Effector memory CD8-positive, alpha-beta T cell (primary cell): ENCODE results near the gene SLC28A1.

Source experiments
- ATAC-seq: fragments of 150-1000 bp; cut with Tn5 transposase; replicated peaks from 2 replicates; pipeline ENCODE4 v1.10.0; 2021; ENCODE audit warnings: mild to moderate bottlenecking, moderate library complexity
- DNase-seq, 3 experiments: peaks; one replicate each; pipeline ENCODE4 v3.0.0; 2021
- H3K27ac Mint-ChIP-seq, 2 donors: one replicate each; pipeline ENCODE4 v1.8.0; 2022; ENCODE audit warnings: mild to moderate bottlenecking in 2 of 2, mixed read lengths in 2 of 2, moderate library complexity in 2 of 2
- H3K27me3 Mint-ChIP-seq, 2 donors: one replicate each; pipeline ENCODE4 v1.8.0; 2022; ENCODE audit warnings: mixed read lengths in 2 of 2
- H3K36me3 Mint-ChIP-seq: one replicate; pipeline ENCODE4 v1.8.0; 2022; ENCODE audit warnings: mild to moderate bottlenecking, moderate library complexity, mixed read lengths; ENCODE audit not compliant: insufficient read depth
- H3K4me1 Mint-ChIP-seq, 2 donors: one replicate each; pipeline ENCODE4 v1.8.0; 2022; ENCODE audit warnings: low read depth in 2 of 2, mixed read lengths in 2 of 2
- H3K4me3 Mint-ChIP-seq, 2 donors: one replicate each; pipeline ENCODE4 v1.8.0; 2022; ENCODE audit warnings: mild to moderate bottlenecking in 2 of 2, mixed read lengths in 2 of 2, moderate library complexity in 2 of 2
- H3K9me3 Mint-ChIP-seq, 2 donors: one replicate each; pipeline ENCODE4 v1.8.0; 2022; ENCODE audit warnings: mixed read lengths in 2 of 2

The SLC28A1 gene

DNA sequence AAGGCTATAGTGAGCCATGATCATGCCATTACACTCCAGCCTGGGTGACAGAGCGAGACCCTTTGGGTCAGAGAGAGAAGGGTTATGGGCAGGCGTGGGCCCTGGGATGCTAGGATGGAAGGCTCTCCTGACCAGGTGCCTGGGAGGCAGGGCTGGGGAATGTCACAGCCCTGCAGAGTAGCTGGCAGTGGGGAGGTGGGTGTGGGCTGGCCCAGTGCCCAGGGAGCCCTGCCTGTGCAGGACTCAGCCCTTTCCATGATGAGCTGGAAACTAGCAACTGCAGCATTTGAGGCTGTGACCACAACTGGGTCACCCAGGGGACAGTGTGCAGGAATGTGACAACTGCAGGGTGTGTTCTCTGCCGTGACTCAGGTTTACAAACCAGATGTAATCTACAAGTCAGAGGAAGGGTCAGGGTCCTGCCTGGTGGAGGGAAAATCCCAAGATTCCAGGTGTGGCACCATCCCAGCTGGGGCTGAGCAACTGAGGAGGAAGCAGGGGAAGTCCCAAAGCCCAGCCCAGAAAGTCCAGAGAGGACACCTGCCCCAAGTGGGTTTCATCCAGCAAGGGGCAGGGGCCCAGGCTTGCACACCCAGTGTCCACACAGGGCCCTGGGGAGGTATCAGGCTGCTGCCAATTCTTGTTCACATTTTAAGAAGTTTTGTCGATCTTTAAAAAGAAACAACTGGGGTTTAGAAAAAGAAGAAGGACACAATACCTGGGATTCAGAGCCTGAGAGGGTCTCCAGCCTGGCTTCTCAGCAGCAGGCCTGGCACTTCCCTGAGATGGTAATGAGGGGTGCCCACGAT, 45.5 kb downstream of the SLC28A1 start:
- no peaks in the 10 kb centered on the region for H3K36me3 Mint-ChIP-seq
- ATAC-seq = peak; percentile 66
- peaks cover 6 to 10% of the 10 kb centered on the region in 2 donors for H3K4me1 Mint-ChIP-seq
- H3K27ac Mint-ChIP-seq = peak overlapping the region; percentile 19 to 49
- no peak for DNase-seq
- no peaks in the 10 kb centered on the region for H3K9me3 Mint-ChIP-seq
- no peak overlapping the region for H3K4me3 Mint-ChIP-seq
- no peaks in the 10 kb centered on the region for H3K27me3 Mint-ChIP-seq

DNA sequence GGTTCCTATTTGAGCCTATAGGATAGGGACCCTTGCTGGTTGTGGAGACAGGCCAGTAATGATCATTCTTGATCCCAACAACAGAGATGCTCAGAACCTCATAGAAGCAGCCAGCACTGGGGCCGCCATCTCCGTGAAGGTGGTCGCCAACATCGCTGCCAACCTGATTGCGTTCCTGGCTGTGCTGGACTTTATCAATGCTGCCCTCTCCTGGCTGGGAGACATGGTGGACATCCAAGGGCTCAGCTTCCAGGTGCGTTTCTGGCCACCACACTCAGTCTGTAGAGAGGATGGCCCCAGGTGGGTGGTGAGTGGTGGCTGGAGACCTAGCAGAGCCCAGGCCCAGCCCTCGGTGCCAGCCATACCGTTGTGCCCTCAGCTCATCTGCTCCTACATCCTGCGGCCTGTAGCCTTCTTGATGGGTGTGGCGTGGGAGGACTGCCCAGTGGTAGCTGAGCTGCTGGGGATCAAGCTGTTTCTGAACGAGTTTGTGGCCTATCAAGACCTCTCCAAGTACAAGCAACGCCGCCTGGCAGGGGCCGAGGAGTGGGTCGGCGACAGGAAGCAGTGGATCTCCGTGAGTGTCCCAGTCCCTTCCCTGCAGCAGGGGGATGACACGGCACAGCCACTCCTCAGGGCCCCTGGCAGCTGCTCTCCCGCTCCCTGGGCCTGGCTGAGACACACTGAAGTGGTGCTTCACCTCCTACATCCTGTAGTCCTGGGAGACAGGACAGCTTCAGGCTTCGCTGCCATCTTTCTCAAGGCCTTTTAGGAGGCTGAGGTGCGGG, 50.7 kb downstream of the SLC28A1 start:
- DNase-seq (no peak), ATAC-seq (no peak)
- H3K4me3 Mint-ChIP-seq = no peak overlapping the region
- no peaks in the 10 kb centered on the region for H3K9me3 Mint-ChIP-seq
- peaks cover 14 to 19% of the 10 kb centered on the region in 2 donors for H3K27me3 Mint-ChIP-seq
- no peaks in the 10 kb centered on the region for H3K36me3 Mint-ChIP-seq
- H3K27ac Mint-ChIP-seq = no peak overlapping the region
- H3K4me1 Mint-ChIP-seq = no peaks in the 10 kb centered on the region

DNA sequence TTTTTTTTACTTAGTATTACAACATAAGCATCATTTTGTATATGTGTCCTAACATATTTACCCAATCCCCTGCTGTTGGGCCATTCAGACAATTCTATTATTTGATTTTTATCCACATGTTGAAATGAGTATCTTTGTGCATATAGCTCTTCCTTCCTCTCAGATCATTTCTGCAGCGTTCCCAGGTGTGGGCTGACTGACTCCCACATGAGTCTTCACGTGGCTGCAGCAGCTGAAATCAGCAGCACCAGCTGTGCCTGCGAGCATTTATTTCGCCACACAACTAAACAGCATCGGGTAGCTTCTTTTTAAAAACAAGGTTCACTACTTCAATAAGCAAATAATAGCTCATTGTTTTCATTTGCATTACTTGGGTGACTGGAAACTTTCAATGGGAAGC, 52.7 kb downstream of the SLC28A1 start:
- H3K36me3 Mint-ChIP-seq = no peaks in the 10 kb centered on the region
- no peaks in the 10 kb centered on the region for H3K9me3 Mint-ChIP-seq
- DNase-seq (no peak), ATAC-seq (no peak)
- H3K27me3 Mint-ChIP-seq = peaks cover 14 to 28% of the 10 kb centered on the region in 2 donors
- H3K4me1 Mint-ChIP-seq = no peaks in the 10 kb centered on the region
- H3K4me3 Mint-ChIP-seq = no peak overlapping the region
- no peak overlapping the region for H3K27ac Mint-ChIP-seq

DNA sequence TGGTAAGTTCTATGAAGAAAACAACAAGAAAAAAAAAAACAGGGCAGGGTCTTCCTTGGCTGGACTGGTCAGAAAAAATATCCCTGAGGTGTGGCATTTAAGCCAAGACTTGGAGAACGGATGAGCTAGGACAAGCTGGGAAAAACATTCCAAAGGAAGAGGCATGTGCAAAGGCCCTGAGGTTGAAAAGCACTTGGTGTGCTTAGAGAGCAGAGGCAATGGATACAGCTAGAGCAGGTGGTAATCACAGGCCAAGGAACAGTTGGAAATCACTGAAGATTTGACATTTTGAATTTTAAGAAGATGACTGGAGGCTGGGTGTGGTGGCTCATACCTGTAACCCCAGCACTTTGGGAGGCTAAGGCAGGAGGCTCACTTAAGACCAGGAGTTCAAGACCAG, 54.3 kb downstream of the SLC28A1 start:
- DNase-seq (no peak), ATAC-seq (no peak)
- H3K4me1 Mint-ChIP-seq = no peaks in the 10 kb centered on the region
- H3K27ac Mint-ChIP-seq = no peak overlapping the region
- H3K9me3 Mint-ChIP-seq = no peaks in the 10 kb centered on the region
- H3K4me3 Mint-ChIP-seq = no peak overlapping the region
- peaks cover 14 to 28% of the 10 kb centered on the region in 2 donors for H3K27me3 Mint-ChIP-seq
- H3K36me3 Mint-ChIP-seq = no peaks in the 10 kb centered on the region

DNA sequence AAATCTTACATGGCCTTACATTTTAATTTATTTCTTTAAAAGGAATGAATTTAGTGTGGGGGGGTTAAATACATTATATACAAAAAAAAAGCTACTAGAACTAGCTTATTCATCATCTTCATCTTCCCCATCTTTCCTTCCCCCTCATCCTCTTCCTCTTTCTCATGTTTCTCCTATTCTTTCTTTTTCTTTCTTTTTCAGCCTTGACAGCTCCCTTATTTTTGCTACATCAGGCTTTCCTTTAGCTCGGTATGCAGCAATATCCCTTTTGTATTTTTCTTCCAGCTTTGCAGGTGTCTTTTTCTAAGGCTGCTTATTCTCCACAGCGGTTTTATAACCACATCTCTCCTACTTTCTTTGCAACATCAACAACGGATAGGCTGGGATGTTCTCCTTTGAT, 55.9 kb downstream of the SLC28A1 start:
- ATAC-seq (no peak), DNase-seq (no peak)
- H3K4me1 Mint-ChIP-seq = peaks cover 0 to 2% of the 10 kb centered on the region in 2 donors
- no peak overlapping the region for H3K27ac Mint-ChIP-seq
- peaks cover 14 to 28% of the 10 kb centered on the region in 2 donors for H3K27me3 Mint-ChIP-seq
- no peaks in the 10 kb centered on the region for H3K36me3 Mint-ChIP-seq
- H3K9me3 Mint-ChIP-seq = no peaks in the 10 kb centered on the region
- no peak overlapping the region for H3K4me3 Mint-ChIP-seq

DNA sequence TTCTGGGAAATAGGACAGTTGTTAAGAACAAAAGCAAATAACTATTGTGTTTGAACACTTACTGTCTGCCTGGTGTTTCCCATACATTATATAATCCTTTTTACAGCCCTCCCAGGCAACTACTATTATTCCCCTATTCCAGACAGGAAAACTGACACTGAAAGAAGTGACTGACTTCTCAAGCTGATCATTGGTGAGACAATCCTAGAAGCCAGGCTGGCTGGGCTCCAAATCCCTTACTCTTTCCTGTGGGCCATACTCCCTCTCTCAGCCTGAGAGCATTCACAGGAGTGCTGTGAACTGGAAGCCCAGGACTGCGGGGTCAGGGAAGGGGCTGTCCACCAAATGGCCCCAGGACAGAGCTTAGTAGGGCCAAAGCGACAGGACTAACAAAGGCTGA, 58.0 kb downstream of the SLC28A1 start:
- no peaks in the 10 kb centered on the region for H3K9me3 Mint-ChIP-seq
- H3K4me3 Mint-ChIP-seq = no peak overlapping the region
- DNase-seq (no peak), ATAC-seq (no peak)
- H3K27me3 Mint-ChIP-seq = peaks cover 14 to 19% of the 10 kb centered on the region in 2 donors
- no peaks in the 10 kb centered on the region for H3K36me3 Mint-ChIP-seq
- H3K4me1 Mint-ChIP-seq = peaks cover 0 to 2% of the 10 kb centered on the region in 2 donors
- peak overlapping the region in 1 of 2 donors; percentile 5 for H3K27ac Mint-ChIP-seq

DNA sequence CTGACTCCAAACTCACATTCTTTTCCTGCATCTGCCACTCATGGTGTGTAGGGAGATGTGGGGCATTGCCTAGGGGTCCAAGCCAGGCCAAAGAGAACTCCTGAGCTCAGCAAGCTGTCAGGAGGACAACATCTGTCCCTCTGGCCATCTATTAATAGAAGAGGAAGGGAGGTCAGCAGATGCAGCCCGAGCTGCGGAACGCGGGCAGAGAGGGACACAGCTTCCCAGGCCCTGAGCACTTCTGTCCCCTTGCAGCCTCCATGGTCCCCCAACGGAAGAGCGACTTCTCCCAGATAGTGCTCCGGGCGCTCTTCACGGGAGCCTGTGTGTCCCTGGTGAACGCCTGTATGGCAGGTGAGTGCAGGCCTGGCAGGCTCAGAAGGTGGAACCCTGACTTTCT, 59.8 kb downstream of the SLC28A1 start:
- DNase-seq (no peak), ATAC-seq (no peak)
- Mint-ChIP-seq H3K4me3 (no peak overlapping the region), H3K36me3 (no peaks in the 10 kb centered on the region), H3K27ac (no peak overlapping the region), H3K9me3 (no peaks in the 10 kb centered on the region), H3K27me3 (peaks cover 7 to 9% of the 10 kb centered on the region in 2 donors), H3K4me1 (peaks cover 0 to 2% of the 10 kb centered on the region in 2 donors)

DNA sequence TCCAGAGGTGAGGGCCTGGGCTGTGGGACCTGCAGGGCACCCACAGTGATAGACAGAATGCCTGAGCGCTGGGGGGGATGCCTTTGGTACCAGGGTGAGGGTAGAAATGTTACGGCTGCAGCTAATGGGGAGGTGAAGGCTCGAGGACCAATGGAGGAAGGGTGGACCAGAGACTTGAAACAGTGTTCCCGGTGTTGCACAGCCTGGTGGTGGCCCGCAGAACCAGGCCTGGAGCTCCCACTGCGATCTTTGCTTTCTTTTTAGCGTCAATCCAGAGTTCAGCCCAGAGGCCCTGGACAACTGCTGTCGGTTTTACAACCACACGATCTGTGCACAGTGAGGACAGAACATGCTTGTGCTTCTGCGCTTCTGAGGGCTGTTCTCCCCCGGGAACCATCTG, 60.4 kb downstream of the SLC28A1 start:
- Mint-ChIP-seq H3K36me3 (no peaks in the 10 kb centered on the region), H3K27me3 (peaks cover 9 to 12% of the 10 kb centered on the region in 2 donors), H3K4me1 (peaks cover 0 to 2% of the 10 kb centered on the region in 2 donors), H3K27ac (no peak overlapping the region), H3K9me3 (no peaks in the 10 kb centered on the region), H3K4me3 (no peak overlapping the region)
- DNase-seq (no peak), ATAC-seq (no peak)

DNA sequence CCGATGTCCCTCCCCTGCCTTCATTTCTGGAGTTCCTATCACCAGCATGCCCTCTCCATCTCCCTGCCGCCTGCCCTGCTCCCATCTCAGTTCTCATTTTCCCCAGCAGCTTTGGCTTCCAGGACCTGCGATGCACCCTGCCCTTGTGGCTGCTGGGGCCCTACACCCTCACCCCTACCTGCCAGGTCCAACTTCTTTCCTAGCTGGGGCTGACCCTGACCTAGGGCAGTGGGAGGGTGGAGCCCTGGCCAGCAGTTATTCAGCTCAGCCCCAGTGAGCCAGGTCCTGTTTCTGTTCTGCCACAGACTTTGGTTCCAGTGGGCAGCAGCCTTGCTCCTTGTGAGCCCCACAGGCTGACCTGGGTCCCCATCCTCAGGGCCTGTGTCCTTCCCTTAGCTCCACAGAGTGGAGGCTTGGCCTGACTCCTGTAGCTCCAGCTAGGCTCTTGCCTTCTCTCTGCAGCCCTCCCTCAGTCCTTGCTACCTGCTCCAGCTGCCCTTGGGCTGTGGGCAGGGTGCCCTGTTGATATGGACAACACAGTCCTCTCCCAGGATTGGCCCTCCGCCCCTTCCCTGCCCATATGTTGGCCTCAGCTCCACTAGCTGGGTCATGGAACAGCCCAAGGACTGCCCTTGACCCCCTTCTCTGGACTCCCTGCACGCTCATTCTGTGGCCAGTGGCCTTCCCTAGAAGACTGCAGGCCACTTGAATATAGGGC, 62.5 kb downstream of the SLC28A1 start:
- DNase-seq (no peak), ATAC-seq (no peak)
- Mint-ChIP-seq H3K27ac (no peak overlapping the region), H3K4me3 (no peak overlapping the region), H3K27me3 (peaks cover 0 to 23% of the 10 kb centered on the region in 2 donors), H3K36me3 (no peaks in the 10 kb centered on the region), H3K4me1 (peaks cover 0 to 2% of the 10 kb centered on the region in 2 donors), H3K9me3 (no peaks in the 10 kb centered on the region)

DNA sequence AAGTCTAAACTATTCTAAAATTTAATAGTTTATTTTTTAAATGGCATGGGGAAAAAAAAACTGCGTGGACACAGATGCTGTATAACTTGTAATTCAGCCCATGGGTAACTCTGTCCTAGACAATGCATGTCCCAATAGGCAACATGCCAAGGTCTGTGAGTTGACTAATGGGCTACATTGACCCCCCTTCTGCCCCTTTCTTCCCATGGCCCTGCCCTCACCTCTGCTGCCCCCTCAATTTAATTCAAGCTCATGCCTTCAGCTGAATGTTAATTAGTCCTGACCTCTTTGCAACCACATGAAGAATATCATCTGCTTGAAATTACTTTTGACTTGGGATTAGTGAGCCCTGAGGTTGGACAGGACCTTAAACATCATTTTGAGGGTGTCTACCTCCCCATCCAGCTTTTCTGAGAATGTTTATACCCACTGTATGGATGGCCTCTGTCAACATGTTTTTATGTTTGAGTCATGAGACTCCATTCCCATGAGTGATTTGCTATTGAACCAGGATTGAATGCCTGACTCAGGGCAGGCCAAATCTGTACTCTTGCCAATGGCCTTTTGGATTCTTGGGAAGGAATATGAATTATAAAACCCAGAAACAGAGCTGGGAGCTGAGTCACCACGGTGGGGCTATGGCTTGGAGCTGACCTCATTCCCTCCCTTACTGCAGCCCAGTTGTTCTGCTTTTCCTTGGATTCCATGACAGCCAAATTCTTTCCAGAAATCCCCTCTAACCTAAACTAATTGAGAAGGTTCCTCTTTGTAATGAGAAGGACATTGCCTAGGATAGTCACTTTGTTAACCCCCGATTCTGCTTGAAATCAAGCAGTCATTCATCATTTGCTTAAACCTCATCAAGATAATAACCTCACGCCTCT, 63.7 kb downstream of the SLC28A1 start:
- Mint-ChIP-seq H3K36me3 (no peaks in the 10 kb centered on the region), H3K4me1 (peaks cover 0 to 2% of the 10 kb centered on the region in 2 donors), H3K27ac (no peak overlapping the region), H3K9me3 (no peaks in the 10 kb centered on the region), H3K4me3 (no peak overlapping the region), H3K27me3 (peaks cover 0 to 23% of the 10 kb centered on the region in 2 donors)
- no peak for ATAC-seq
- no peak for DNase-seq

DNA sequence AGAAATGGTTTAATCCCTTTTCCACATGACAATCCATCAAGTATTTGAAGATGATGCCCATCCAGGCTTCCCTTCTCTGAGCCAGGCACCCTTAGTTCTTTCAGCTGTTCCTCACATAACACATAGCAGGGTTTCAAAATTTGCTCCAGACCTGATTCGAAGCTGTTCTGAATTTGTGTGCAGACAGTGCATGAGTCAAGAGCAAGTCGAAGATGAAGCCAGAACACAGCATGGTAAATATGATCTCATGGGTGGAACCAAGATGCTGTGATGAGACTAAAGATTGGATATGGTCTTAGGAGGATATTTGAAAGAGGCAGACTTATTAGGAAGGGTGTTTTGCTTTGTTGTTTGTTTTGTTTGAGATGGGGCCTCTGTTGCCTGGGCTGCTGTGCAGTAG, 64.6 kb downstream of the SLC28A1 start:
- H3K27ac Mint-ChIP-seq = no peak overlapping the region

DNA sequence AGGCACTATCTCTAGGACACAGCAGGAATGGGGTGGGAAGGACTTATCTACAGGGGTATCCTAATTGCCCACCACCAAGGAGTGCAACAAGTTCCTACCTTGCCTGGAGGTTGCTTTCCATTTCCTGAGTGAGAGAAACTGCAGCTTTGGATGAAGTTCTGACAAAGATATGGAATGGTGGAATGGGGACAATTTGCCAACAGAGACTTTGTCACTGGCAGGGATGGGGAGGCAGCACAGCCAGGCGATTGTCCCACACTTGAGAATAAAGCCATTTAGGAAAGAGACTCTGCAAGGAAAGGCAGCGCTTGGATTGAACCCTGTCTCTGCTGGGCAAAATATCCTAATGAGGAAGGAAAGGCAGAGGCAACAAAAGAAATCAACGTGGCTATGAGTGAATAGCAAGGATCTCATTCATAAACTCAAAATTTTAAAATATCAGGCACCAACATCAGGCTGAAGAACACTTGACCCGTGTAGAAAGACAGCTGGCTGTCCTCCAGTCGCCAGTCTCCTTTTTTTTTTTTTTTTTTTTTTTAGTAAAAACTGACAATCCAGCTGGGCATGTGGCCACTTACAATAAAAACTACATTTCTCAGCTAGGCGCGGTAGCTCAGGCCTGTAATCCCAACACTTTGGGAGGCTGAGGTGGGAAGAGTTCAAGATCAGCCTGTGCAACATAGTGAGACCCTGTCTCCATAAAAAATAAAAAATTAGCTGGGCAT, 65.5 kb downstream of the SLC28A1 start:
- Mint-ChIP-seq H3K36me3 (no peaks in the 10 kb centered on the region), H3K4me3 (no peak overlapping the region), H3K27me3 (peaks cover 0 to 23% of the 10 kb centered on the region in 2 donors), H3K4me1 (no peaks in the 10 kb centered on the region), H3K9me3 (no peaks in the 10 kb centered on the region), H3K27ac (no peak overlapping the region)
- ATAC-seq = no peak
- no peak for DNase-seq

More for the DNA sequence above, 64.6 kb downstream of the SLC28A1 start:
- no peak for DNase-seq
- Mint-ChIP-seq H3K27me3 (peaks cover 0 to 23% of the 10 kb centered on the region in 2 donors), H3K4me1 (peaks cover 0 to 2% of the 10 kb centered on the region in 2 donors), H3K4me3 (no peak overlapping the region), H3K9me3 (no peaks in the 10 kb centered on the region), H3K36me3 (no peaks in the 10 kb centered on the region)
- ATAC-seq = no peak
